ENCODE measurements around the gene LZTS3.
"Not testable (repeated sequence)": the region's sequence is repeated elsewhere in the genome, so short reads cannot be mapped to it uniquely, and the experiment has no call there.

LZTS3 gene

GRCh38 chr20:3166913-3167342, 6.4 kb downstream of the LZTS3 start:
- DNase-seq, result no peak

GRCh38 chr20:3166338-3166912, 6.9 kb downstream of the LZTS3 start:
- no peak for DNase-seq

- no peak for DNase-seq
Measured at GRCh38 chr20:3165473-3166337, 7.6 kb downstream of the LZTS3 start.

- DNase-seq, result no peak
Measured at GRCh38 chr20:3164763-3165410, 8.5 kb downstream of the LZTS3 start.

- no peak for DNase-seq
Measured at GRCh38 chr20:3164043-3164762, 9.1 kb downstream of the LZTS3 start.

- DNase-seq, result no peak
Measured at GRCh38 chr20:3163099-3164042, 10.0 kb downstream of the LZTS3 start.

- DNase-seq, result no peak
Measured at GRCh38 chr20:3162080-3162611, 11.2 kb downstream of the LZTS3 start.

- no peak for DNase-seq
Measured at GRCh38 chr20:3161316-3162079, 11.9 kb downstream of the LZTS3 start.

- no peak for DNase-seq
Measured at GRCh38 chr20:3160418-3160817, 12.9 kb downstream of the LZTS3 start.

GRCh38 chr20:3158968-3159431, 14.3 kb downstream of the LZTS3 start:
- no peak for DNase-seq

- no peak for DNase-seq
Measured at GRCh38 chr20:3157817-3158216, 15.5 kb downstream of the LZTS3 start.

- no peak for DNase-seq
Measured at GRCh38 chr20:3156811-3157619, 16.3 kb downstream of the LZTS3 start.

GRCh38 chr20:3152057-3152644, 21.2 kb downstream of the LZTS3 start:
- not testable (repeated sequence) for DNase-seq

- DNase-seq, result no peak
Measured at GRCh38 chr20:3150908-3151307, 22.4 kb downstream of the LZTS3 start.

- no peak for DNase-seq
Measured at GRCh38 chr20:3146732-3147341, 26.5 kb downstream of the LZTS3 start.

GRCh38 chr20:3141757-3142156, 31.6 kb downstream of the LZTS3 start:
- DNase-seq, result no peak

- DNase-seq, result no peak
Measured at GRCh38 chr20:3137492-3137891, 35.9 kb downstream of the LZTS3 start.

- no peak for DNase-seq
Measured at GRCh38 chr20:3135507-3136070, 37.8 kb downstream of the LZTS3 start.

GRCh38 chr20:3134151-3134550, 39.2 kb downstream of the LZTS3 start:
- no peak for DNase-seq

Measured in activated CD4-positive, alpha-beta T cell treated with anti-CD3 and anti-CD28 coated beads, Interleukin-2, amount 50 U/mL, for 1 hour (primary cell).